Inferior parietal cortex (tissue), 1 donor: Measurements from ENCODE around the gene ESR2.
"Not testable (repeated sequence)": the region's sequence is repeated elsewhere in the genome, so short reads cannot be mapped to it uniquely, and the experiment has no call there.

Experiments
- DNase-seq: peaks from one replicate; pipeline ENCODE4 v3.0.0-alpha.2; 2016; ENCODE audit errors: extremely low spot score

ESR2 gene

DNA sequence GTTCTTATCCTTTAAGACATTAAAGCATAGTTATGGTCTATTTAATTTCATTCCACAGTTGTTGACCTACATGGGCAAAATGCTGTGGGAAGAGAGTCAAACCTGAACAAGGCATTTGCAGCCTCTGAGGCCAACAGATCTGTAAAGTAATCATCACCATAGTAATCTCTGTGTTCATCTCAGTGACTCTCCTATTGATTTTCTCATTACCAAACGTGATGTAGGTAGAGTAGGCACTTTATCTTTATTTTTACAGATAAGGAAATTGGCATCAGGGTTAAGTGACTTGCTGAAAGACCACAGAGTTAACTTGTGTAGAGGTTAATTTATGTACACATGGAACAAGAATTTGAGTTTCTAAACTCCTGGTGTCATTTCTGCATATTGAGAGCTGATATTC, 203.0 kb downstream of the ESR2 start:
- no peak for DNase-seq

DNA sequence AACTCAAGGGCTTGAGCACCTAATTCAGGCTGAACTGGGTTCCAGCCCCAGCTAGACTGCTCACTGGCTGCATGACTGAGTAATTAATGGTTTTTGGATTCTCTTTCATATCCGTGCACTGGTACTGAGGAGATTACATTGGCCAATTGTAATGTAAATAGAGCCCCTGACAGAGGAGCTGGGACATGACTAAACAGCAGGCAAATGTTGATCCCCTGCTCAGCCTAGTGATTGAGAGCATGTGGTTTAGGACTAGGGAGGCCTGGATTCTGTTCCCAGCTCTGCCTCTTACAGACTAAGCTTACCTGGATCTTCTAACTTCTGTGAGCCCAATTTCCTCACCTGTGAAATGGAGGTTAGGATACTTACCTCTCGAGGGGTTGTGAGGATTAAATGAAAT, 204.3 kb downstream of the ESR2 start:
- DNase-seq = no peak

DNA sequence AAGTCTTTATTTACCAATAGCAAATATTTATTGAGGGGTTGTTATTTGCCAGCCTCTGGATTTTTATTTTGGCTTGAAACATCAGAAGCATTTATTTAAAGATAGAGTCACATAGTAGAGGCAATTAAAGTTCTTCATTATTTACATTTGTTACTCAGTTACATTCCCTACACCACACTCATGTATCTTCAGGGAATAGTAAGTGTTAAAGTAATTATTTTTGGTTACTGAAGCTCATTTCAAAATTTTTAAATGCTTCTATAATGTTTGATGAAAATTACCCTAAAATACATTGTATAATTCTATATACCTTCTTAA, 205.6 kb downstream of the ESR2 start:
- no peak for DNase-seq

DNA sequence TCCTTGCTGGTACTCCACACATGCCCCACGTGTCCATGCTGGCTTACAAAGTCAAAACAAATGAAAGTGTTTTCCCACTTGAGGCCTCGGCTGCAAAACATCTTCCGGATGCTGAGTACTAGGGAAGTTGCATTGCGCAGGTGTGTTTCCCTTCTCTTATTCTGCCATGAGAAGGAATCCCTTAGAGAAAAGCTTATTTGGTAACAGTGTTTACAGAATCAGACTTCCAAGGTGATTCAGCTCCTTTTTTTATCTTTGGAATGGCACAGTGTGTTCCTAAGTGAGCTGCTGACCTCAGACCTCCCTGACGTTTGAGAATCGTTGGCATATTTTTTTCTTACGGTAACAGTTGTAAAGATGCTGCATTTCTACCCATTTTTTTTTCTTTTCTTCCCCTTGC, 211.3 kb downstream of the ESR2 start:
- DNase-seq = no peak

DNA sequence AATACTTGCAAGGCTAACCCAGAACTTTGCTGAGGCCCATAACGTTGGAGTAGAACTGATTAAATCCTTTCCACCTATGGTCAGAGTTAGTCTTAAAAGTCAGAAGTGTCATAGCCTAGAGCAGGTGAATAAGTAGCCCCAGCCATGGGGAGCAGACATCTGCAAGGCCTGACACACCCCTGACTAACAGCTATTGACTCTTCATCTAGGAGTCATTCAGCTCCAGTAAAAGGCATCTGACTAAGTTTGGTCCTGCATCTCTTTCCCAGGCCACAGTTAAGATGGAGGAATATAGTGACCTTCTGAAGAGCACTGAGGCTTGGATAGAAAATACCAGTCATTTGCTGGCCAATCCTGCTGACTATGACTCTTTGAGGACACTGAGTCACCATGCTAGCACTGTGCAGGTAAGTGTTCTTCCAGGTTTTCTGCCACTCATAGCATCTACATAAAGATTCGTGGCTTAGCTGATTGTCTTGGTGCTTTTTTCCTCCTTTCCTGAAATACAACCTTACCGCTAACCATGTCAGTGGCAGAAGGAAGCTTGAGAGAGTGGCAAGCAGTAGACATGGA, 212.9 kb downstream of the ESR2 start:
- DNase-seq = no peak

DNA sequence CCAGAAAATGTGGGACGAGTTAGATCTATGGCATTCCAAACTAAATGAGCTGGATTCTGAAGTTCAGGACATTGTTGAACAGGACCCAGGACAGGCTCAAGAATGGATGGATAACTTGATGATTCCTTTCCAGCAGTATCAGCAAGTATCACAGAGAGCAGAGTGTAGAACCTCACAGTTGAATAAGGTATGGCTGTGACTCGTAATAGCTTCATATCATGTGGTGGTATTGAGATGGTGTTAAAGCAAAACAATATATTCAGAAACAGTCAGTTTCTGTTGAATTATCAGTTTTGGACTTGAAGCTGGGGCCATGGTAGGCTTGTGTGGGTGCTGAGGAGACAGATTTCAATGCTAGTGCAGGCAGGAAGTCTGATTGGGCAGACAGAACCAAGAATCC, 213.7 kb downstream of the ESR2 start:
- DNase-seq = no peak

DNA sequence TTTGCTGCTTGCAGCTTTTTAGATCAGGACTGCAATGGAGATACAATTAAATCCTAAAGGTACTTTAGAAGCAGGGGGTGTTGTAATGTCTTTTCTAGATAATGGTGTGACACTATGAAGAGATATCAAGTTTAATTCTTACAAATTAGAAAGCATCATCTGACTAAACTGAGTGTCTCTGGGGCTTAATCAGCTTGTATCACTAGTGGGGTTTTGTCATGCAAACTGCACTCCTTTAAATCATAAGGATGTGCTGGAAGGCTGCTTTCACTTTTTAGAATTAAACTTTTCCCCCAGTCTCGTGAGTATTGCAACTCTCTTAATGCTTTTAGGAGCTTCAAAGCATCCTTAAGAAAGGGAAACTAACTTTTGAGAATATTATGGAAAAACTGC, 218.6 kb downstream of the ESR2 start:
- DNase-seq = no peak

DNA sequence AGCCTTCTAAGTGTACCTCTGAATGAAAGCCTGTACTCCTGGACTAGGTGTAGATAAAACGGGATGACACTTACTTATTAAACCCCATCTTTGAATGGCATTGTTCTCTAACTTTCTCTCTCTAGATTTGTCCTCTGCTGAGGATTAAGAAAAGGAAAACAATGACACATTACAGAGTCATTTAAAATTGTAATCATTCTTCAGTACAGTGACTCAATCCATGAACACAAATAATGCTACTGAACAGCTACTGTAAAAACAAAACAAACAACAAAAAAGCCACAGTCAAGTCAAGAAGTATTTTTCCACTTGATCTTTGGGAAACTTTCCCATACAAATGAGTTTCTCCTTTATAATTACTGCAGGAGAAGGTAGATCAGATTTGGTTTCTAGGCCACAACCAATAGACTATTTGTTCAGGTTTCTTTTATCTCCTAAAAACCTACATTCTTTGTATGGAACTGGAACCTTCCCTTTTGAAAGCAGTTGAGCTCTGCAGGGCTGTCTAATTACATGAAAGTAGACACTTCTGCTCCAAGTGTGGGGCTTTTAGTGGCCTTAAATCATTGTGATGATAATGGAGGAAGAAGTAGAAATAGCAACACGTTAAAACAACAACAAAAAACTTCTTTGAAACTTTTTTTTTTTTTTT, 219.1 kb downstream of the ESR2 start:
- DNase-seq = no peak

DNA sequence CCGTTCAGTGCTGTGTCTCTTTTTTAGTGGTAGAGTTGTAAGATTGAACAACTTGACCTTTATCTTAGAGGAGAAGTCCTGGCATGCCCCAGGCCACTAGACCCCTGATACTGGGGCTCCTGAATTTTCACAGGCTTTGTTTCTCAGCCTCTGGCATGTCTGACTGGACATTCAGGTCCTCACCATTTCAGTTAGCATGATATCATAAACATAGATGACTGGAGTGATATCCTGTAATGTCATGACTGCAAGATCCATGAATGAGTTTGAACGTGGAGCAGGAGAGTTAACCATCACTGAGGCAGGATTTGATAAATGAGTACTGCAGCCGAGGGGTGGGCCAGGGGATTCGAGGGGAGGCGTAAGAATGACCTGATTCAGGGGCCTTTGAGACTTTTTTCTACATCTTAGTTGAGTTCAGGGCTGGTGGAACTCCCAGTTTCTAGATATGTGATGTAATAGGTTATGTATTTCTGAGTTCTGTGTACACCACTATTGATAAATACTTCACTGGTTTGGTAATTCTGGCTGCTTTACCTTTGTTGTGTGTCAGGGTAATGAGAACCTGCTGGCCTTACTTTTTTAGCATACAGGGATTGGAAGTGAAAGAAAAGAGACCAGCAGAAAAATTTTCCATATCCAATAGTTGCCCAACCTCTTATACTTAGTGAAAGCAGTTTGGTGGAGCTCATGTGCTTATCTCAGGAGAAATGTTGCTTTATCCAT, 224.4 kb downstream of the ESR2 start:
- DNase-seq = no peak

DNA sequence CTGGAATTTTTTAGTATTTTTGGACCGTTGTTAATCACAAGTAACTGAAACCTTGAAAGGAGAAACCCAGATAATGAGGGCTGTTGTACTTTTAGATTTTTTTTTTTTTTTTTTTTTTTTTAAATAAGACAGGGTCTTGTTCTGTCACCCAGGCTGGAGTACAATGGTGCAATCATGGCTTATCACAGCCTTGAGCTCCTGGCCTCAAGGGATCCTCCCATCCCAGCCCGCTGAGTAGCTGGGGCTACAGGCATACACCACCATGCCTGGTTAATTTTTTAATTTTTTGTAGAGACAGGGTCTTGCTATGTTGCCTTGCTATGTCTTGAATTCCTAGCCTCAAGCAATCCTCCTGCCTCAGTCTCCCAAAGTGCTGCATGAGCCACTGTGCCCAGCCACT, 229.7 kb downstream of the ESR2 start:
- DNase-seq = no peak

DNA sequence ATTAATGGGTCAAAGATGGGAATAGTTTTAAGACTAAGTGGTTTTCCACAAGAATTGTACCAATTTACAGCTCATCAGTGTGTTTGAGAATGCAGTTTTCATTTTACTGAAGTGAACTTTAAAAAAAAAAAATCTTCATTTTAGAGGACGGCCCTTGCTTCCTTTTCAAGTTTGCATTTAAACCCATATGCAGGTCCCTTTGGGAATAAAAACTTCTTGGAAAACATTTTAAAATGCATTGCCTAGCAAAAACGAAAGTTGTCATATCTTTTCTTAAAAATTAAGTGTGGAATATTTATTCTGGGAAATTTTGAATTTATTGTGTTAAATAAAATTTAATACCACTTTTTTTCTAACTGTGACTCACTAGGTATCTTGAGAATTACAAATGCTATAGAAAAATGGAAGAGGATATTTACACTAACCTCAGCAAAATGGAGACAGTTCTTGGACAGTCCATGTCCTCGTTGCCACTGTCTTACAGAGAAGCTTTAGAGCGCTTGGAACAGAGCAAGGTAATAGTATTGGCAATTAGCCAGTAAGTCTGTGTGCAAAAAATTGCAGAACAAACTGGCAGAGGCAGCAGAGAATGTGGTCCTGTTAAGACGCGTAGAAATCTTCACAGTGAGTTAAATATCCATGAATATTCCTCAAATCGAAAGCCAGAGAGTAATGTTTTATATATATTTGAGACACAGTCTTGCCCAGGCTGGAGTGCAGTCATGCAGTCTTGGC, 231.6 kb downstream of the ESR2 start:
- no peak for DNase-seq

DNA sequence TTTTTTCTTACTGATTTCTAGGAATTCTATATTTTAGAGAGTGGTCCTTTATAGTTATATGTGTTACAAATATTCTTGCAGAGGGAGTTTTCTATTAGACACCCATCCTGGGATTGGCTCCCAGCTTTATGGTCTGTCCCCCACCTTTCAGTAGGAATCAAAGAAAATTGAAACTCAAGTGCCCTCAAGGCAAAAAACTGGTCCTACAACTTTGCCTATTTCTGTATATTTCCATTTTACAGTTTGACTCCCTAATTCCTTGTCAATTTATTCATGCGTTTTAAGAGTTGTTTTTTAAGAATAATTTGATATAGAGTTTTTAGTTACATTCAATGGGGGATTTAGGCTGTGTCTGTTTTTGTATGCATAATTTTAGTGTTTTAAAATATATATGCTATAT, 232.5 kb downstream of the ESR2 start:
- DNase-seq = no peak

DNA sequence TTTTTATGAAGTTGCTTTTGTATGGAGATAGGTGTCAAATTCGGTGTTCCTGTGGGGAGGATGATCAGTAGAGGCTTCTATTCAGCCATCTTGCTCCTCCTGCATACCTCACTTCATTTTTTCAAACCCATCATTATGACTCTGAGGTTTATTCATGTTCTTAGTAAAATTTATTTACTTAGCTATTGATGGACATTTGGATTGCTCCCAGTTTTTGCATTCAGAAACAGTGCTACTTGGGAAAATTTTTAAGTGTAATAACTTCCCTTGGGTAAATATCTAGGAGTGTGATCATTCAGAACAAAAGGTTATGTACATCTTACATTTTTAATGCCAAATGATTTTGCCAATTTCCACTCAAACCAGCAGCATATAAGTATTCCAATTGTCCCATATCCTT, 233.1 kb downstream of the ESR2 start:
- DNase-seq = no peak

DNA sequence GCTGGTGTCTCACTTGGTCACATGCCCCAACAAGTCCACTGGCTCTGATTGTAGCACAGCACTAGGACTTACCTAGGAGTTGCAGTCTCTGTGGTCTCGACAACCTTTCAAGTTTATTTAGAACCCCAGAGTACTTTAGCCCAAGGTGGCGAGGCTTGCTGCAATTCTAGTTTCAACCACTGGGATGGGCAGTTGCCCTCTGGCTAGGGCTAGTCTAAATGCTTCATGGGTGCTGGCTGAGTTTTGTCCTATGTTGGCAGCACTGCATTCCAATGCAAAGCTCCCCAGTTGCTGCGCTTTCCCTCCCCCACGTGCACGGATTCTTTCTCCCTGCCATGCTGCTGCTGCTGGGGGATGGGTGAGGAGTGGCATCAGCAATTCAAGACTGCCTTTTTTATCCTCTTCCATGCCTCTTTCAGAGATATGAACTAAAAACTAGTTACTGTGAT, 233.5 kb downstream of the ESR2 start:
- no peak for DNase-seq

DNA sequence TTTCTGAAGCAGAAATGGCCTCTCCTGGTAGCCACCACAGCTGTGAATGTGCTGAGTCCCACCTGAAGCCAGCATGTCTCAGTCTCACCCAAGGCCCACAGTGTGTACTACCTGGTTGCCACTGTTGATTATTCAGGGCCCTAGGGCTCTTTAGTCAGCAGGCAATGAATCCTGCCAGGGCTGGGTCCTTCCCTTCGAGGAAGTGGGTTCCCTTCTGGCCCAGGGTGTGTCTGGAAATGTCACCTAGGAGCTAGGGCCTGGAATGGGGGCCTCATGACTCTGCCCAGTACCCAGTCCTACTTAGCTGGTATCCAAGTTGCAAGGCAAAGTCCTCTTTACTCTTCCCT, 234.0 kb downstream of the ESR2 start:
- no peak for DNase-seq

DNA sequence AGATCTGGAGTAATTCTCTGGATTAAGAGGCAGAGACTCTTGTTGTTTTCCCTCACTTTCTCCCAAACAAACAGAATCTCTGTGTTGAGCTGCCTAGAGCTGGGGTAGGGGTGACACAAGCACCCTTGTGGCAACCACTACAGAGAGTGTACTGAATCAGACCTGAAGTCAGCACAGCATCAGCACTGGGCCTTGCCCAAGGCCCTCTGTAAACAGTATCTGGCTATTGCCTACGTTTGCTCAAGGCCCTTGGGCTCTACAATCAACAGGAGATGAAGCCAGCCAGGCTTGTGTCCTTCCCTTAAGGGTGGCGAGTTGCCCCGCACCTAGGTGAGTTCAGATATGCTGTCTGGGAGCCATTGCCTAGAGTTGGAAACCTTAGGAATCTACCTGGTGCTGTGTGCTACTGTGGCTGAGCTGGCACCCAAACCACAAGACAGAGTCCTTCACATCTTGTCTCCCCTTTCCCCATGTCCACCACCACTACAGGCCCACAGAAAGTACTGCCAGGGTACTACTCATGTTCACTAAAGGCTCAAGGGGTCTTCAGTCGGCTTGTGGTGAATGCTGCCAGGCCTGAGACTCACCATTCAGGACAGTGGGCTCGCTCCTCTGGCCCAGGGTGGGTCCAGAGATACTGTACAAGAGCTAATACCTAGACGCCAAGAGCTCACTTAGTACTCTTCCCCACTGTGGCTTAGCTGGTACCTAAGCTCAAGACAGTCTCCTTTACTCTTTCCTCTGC, 234.5 kb downstream of the ESR2 start:
- DNase-seq = no peak

DNA sequence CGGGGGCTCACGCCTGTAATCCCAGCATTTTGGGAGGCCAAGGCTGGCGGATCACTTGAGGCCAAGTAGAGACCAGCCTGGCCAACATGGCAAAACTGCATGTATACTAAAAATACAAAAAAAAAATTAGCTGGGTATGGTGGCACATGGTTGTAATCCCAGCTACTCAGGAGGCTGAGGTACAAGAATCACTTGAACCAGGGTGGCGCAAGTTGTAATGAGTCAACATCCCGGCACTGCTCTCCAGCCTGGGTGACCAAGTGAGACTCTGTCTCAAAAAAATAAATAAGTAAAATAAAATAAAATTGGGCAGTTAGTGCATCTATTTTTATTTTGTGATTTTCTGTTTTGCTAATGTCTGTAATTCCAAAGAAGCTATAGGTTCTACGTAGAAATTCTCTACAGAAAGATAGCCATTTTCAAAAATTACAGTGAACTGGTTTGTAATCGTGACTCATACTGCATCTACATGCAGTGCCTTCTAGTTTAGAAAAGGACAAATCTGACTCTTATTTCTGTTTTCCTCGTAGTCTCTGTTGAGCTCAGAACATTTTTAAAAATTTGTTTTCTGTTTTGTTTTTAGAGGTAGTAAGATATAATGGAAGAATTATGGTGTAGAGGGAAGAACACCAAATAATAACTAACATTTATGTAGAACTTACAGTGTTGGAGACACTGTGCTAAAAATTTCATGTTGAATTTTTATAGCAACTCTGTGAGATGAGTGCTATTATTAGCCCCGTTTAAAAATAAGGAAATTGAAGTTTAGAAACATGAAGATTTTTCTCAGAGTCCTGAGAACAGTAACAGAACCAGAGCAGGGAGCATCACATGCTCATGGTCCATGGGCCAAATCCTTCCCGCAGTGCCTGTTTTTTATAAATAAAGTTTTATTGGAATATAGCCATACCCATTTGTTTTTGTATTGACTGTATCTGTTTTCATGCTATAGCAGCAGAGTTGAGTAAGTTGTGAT, 240.2 kb downstream of the ESR2 start:
- DNase-seq = peak; percentile 29

DNA sequence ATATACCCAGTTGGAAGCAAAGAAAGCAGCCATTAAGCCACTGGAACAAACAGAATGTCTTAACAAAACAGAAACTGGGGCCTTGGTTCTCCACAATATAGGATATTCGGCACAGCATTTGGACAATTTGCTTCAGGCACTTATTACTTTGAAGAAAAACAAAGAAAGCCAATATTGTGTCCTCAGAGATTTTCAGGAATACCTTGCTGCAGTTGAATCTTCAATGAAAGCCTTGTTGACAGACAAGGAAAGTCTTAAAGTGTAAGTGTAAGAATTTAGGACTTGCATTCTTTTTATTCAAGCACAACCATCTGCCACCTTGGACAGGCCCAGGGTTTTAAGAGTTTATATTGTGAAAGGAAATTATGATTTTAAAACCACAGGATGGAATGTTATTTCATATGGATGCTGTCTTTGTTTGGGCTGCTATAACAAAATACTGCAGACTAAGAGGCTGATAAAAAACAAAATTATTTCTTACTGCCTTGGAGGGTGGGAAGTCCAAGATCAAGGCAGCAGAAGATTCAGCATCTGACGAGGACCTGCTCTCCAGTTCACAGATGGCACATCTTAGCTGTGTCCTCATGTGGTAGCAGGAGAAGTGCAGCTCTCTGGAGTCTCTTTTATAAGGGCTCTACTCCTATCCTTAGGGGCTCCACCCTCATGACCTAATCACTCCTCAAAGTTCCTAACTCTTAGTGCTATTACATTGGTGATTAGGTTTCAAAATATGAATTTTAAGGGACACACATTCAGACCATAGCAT, 244.4 kb downstream of the ESR2 start:
- DNase-seq = no peak

DNA sequence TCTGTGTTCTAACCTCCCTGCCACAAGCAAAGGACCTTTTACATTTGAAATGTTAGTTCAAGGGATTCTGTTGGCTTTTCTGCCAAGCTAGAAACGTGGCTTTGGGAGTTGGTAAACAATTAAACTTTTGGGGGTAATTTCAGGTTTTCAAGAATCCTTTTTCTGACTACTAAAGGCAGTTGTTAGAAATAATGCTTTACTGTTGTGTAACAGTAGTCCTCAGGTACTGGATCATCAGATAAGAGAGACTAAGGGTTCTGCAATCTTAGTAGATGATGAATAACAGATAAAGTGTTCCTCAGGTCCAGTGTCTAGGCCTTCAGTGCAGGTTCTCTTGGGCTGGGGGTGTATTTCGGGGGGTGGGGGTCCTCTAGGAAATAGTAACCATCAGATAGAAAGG, 249.1 kb downstream of the ESR2 start:
- no peak for DNase-seq

DNA sequence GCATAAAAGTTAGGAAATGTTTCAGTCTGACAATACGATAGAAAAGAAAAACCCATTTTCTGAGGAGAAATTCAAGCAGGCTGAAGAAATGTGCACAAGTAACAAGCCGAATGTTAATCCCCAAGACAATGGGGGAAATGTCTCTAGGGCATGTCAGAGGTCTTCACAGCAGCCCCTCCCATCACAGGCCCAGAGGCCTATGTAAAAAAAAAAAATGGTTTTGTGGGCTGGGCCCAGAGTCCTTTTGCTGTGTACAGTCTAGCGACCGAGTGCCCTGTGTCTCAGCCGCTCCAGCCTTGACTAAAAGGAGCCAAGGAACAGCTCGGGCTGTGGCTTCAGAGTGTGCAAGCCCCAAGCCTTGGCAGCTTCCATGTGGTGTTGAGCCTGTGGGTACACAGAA, 250.9 kb downstream of the ESR2 start:
- not testable (repeated sequence) for DNase-seq
